ENCODE measurements around the gene DMRTC1. TPM values are rescaled to one million over a fixed set of nuclear protein-coding genes. Genes with fewer than 3 reads are reported as not detected.
"Not testable (repeated sequence)": the region's sequence is repeated elsewhere in the genome, so short reads cannot be mapped to it uniquely, and the experiment has no call there.

DMRTC1 gene, protein sequence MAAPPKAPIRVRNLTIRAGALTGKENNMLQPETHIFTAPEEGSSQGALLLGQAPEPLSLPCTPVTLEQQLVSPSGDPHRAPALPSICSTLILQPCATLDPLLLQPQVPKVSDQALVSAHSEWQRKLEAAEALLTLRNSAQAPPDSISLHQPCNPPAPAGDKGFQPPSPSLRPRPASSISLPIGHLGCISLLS
- total RNA-seq = not detected

DNA sequence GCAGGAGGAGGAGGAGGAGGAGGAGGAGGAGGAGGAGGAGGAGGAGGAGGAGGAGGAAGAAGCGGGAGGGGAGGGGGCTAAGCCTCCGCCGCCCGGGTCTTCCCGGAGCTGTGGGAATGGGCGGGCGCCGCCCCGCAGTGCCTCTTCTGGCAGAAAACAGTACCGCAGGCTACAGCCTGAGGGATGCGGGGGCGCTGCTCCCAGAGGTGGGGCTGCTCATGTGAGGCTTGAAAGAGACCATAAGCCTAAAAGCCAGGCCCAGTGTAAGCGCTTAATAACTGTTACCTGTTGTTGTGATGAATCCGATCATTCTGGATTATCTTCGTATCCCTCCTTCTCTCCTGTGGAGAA lies at the start of gene DMRTC1:
Gene DMRTC1 (minus strand): TSS at position 19 of the 351 bp plus-strand sequence. CDS start 68,143 bp downstream, outside the sequence.
- DNase-seq (ENCODE audit: low spot score); ATAC-seq: not testable (repeated sequence)

DNA sequence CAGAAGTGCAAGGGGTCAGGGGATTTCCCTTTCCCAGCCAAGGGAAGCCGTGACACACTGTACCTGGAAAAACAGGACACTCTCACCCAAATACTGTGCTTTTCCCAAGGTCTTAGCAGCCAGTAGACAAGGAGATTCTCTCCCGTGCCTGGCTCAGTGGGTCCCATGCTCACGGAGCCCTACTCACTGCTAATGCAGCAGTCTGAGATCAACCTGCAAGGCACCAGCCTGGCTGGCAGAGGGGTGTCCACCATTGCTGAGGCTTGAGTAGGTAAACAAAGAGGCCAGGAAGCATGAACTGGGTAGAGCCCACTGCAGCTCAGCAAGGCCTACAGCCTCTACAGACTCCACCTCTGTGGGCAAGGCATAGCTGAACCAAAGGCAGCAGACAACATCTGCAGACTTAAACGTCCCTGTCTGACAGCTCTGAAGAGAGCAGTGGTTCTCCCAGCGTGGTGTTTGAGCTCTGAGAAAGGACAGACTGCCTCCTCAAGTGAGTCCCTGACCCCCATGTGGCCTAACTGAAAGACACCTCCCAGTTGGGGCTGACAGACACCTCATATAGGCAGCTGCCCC lies 37.3 kb upstream of the DMRTC1 start:
- DNase-seq (ENCODE audit: low spot score); ATAC-seq: not testable (repeated sequence)

DNA sequence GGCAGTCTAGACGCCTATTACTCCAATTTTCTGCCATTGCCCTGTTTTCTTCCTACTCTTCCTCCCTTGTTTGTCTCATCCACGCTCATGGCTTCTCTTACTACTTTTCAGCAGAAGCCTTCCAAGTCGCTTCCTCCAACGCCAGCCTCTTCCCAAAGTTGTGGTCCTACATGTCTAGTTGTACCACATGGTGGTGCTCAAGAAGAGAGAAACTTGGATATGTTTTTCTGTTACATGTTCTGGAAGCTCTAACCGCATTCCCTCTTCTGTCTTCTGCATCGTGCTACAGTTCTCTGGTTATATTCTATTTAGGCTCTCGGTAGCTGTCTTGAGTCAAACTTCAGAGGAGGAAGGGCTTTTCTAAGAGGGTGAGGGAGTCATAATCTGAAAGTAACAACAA lies 31.2 kb upstream of the DMRTC1 start:
- peak; percentile 66 for ATAC-seq
- DNase-seq (ENCODE audit: low spot score) = not testable (repeated sequence)

DNA sequence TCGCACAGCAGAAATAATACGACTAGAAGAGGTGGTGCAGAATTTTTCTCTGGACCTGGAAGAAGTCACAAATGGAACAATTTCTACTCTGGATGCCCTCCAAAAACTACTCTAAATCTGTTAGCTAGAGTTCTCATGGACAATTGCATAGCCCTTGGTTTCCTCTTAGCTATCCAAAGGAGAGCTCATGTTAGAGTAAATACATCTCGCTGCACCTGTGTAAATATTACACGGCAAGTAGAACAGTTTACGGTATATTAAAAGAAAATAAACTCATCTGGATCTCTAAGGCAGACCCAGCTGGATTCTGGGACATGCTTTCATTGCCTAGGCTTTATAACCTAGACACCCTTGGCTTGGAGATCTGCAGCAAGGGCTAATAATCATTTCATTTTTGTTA lies 28.2 kb upstream of the DMRTC1 start:
- DNase-seq (ENCODE audit: low spot score); ATAC-seq: not testable (repeated sequence)

DNA sequence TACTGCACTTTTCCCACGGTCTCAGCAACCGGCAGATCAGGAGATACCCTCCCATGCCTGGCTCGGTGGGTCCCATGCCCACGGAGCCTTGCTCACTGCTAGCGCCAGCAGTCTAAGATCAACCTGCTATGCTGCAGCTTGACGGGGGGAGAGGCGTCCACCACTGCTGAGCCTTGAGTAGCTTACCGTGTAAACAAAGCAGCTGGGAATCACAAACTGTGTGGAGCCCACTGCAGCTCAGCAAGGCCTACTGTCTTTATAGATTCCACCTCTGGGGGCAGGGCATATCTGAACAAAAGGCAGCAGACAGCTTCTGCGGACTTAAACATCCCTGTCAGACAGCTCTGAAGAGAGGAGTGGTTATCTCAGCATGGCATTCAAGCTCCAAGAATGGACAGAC lies 16.3 kb upstream of the DMRTC1 start:
- ATAC-seq; DNase-seq (ENCODE audit: low spot score): not testable (repeated sequence)

DNA sequence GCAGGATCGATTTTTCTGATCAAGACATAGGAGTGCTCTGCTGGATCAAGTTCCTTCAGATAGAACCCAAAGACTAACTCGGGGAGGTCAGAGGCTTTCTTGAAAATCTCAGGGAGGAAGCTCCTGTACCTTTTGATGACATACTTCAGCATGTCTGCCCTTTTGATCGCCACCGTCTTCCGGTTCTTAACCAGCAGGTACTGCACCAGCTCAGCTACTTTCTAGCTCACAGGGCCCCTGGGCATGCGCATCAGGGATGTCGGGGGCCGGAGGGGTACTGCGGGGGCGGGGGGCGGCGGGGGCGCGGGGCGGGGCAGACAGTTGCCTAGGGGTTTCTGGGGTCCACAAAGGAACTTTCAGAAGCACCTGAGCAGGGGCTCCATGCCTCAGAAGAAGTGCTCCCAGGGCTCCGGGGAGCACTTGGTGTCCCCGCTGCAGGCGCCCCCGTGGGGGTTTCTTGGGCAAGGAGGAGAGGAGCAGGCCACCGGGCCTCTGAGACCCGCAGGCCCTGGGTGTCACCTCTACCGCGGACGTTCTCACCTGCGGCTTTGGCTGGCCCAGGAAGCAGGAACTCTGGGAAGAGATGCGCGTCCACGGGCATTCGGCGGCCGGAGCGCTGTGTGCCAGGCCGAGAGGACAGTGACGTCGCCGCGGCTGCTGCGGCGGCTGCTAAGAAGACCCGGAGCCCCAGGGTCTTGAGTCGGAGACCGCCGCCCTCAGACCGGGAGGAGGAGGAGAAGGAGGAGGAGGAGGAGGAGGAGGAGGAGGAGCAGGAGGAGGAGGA lies 410 bp downstream of the DMRTC1 start:
- not testable (repeated sequence) for ATAC-seq; DNase-seq (ENCODE audit: low spot score)

DNA sequence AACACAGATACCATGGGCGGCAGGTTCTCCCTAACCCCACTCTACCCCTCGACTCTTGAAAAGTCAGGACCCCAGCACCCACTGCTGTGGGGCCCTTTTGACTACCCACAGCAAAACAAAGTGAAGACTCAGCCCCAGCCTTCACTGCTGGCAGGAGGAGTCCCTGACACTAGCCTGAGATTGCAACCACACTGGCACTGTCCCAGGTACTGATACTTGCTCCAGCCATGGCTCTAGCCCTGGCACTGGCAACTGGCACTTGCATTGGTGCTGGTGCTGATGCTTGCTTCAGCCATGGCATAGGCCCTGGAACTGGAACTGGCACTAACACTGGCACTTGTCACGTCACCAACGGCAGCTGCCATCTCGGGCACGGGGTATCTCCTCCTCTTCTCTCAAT lies 1.4 kb downstream of the DMRTC1 start:
- ATAC-seq; DNase-seq (ENCODE audit: low spot score): not testable (repeated sequence)

DNA sequence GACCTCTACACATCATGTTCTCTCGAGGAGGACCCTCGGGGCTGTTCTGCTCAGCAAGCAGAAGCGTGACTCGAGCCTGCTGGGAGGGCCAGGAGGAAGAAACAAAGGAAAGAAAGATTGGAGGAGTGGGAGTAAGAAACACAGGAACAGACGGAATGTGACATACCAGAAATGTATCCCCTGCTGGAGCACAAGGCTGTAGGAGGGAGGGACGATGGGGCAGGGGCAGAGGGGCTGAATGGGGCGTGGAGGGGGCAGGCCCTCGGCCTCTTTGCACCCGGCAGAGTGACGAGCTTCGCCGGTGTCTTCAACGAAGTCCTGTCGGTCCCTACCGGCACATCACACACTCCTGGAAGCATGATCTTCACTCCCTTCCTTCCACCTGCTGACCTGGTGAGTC lies 5.7 kb downstream of the DMRTC1 start, which contains the start of gene FAM236A:
Gene FAM236A (plus strand): TSS at position 301 of the 400 bp plus-strand sequence. CDS start 57 bp downstream, at position 358.
- ATAC-seq; DNase-seq (ENCODE audit: low spot score): not testable (repeated sequence)

DNA sequence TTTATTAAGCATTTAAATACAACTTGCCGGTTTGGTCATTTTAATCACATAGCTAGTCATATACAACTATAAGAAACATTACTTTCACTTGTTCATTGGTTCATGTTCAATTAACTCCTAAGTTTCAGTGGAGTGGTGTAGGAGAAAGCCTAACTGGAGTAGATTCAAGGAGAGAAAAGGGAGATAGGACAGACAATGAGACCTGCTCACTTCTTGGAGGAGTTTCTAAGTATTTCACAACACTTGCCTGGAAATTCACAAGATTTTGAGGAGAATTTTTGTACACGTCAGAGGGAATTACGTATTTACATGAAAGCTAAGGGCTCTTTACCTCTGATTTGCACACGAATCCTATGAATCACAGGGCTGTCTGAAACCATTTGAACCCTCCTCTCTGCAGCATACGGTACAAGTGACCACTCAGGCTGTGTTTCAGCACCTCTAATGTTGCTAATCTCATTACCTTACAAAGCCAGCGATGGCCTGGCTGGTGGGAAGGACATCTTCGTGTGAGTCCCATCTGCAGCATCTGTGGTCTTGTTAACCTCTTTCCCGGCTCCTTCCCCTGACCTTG lies 6.7 kb downstream of the DMRTC1 start:
- not testable (repeated sequence) for ATAC-seq; DNase-seq (ENCODE audit: low spot score)

DNA sequence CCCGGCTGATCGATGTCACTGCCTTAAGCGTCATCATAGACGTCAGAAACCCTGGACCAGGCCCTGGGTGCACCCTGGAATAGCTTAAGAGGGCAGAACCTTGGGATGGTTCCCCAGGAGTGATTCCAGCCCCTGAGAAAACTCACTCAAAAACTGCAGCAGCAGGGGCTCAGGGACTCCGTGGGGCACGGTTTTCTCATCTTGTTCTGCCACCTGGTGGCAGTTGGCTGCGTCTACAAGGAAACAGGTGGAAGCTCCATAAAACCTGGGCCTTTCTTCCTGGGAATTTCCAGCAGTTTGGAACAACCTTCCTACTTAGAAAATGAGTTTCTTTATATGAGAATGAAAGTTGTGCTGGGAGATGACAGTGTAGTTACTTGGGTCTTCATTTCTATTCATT lies 7.2 kb downstream of the DMRTC1 start:
- ATAC-seq; DNase-seq (ENCODE audit: low spot score): not testable (repeated sequence)

DNA sequence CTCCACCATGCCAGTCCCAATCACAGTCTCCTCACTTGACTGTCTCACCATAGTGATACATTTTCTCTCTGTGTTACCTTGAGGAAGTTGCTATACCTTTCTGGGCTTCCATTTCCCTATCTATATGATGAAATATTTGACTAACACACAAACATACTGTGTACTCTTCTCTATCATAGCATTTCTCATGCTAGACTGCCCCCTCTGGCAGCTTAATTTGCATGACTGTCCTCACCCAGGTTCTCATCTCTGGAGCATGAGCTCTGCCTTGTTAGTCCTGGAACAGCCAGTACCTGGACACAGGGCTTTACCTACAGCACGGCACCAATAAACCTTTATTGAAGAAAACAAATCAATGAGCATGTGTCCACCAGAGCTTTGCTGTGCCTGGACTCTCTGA lies 11.4 kb downstream of the DMRTC1 start:
- not testable (repeated sequence) for ATAC-seq

DNA sequence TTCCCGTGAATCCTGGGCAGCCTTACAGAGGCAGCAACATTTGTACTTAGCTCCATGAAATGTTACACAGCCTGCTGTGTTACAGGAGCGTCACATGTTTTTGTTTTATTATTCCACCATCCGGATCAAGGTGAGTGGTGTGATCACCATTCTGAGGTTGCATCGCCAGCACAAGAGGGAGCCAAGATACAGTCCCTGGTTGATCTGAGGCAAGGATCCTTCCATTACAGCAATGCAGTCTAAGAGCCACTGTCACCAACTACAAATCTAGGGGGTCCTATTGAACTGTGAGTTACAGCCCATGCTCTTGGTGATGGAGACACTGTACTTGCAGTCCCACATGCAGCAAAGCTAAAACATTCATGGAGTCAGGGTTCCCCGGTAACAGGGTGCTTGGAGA lies 27.5 kb downstream of the DMRTC1 start:
- DNase-seq (ENCODE audit: low spot score); ATAC-seq: not testable (repeated sequence)

More for the DNA sequence above, 11.4 kb downstream of the DMRTC1 start:
- not testable (repeated sequence) for DNase-seq (ENCODE audit: low spot score)

DNA sequence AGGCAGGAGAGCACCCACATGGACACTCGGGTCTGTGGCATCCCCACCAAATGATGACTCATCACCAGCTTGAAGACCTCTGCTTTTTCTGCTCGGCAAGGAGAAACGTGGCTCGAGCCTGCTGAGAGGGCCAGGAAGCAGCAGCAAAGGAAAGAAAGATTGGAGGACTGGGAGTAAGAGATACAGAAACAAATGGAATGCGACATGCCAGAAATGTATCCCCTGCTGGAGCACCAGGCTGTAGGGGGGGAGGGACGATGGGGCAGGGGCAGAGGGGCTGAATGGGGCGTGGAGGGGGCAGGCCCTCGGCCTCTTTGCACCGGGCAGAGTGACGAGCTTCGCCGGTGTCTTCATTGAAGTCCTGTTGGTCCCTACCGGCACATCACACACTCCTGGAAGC lies 31.3 kb downstream of the DMRTC1 start, which contains the start of gene FAM236C:
Gene FAM236C (plus strand): TSS at position 301 of the 400 bp plus-strand sequence. CDS start 100 bp downstream, outside the sequence.
- DNase-seq (ENCODE audit: low spot score); ATAC-seq: not testable (repeated sequence)

DNA sequence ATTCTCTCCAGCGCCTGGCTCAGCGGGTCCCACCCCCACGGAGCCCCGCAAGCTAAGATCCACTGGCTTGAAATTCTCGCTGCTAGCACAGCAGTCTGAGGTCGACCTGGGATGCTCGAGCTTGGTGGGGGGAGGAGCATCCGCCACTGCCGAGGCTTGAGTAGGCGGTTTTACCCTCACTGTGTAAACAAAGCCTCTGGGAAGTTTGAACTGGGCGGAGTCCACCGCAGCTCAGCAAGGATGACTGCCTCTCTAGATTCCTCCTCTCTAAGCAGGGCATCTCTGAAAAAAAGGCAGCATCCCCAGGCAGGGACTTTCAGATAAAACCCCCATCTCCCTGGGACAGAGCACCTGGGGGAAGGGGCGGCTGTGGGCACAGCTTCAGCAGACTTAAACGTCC lies 53.9 kb downstream of the DMRTC1 start:
- not testable (repeated sequence) for ATAC-seq; DNase-seq (ENCODE audit: low spot score)

DNA sequence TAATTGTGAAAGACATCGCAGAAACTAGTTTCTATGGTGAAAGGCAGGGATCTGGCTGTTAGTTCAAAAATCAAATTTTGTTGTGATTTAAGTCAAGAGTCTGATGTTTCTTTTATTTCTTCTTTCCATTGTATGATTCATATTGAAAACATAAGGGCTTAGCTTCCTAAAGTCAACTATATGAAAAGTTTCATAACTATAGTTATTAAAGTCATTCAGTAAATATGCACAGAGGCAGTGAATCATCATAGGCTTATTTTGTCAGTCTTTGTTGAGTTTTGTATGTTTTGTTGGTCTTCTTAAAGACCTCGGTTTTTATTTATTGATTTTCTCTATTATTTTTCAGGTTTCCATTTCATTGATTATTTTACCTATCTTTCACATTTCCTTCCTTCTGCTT lies 60.7 kb downstream of the DMRTC1 start:
- not testable (repeated sequence) for DNase-seq (ENCODE audit: low spot score); ATAC-seq

DNA sequence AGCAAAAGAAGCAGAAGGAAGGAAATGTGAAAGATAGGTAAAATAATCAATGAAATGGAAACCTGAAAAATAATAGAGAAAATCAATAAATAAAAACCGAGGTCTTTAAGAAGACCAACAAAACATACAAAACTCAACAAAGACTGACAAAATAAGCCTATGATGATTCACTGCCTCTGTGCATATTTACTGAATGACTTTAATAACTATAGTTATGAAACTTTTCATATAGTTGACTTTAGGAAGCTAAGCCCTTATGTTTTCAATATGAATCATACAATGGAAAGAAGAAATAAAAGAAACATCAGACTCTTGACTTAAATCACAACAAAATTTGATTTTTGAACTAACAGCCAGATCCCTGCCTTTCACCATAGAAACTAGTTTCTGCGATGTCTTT lies 106.1 kb downstream of the DMRTC1 start:
- DNase-seq (ENCODE audit: low spot score); ATAC-seq: not testable (repeated sequence)

DNA sequence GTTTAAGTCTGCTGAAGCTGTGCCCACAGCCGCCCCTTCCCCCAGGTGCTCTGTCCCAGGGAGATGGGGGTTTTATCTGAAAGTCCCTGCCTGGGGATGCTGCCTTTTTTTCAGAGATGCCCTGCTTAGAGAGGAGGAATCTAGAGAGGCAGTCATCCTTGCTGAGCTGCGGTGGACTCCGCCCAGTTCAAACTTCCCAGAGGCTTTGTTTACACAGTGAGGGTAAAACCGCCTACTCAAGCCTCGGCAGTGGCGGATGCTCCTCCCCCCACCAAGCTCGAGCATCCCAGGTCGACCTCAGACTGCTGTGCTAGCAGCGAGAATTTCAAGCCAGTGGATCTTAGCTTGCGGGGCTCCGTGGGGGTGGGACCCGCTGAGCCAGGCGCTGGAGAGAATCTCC lies 112.9 kb downstream of the DMRTC1 start:
- not testable (repeated sequence) for ATAC-seq; DNase-seq (ENCODE audit: low spot score)
